ENCODE measurements around the gene KANTR. TPM values are rescaled to one million over a fixed set of nuclear protein-coding genes. Genes with fewer than 3 reads are reported as not detected.

The KANTR gene
- total and polyA plus RNA-seq, 7 experiments from 2014 or later = 1.7 to 29.9 (median 15.1) TPM

GRCh38 chrX:53085661-53086229, 8.2 kb upstream of the KANTR start:
- H3K4me1 Mint-ChIP-seq = peaks cover 31 to 67% (median 58%) of the 10 kb centered on the region in 7 donors
- DNase-seq (peak in 1 of 9 donors; percentile 23), ATAC-seq (no peak)
- H3K36me3 Mint-ChIP-seq = peaks cover 0 to 12% (median 6%) of the 10 kb centered on the region in 5 donors
- peaks cover 0 to 16% (median 0%) of the 10 kb centered on the region in 11 donors for H3K9me3 Mint-ChIP-seq
- Histone ChIP-seq H3K36me3 (ENCODE audit: control insufficient read depth in 2 of 3, insufficient read depth in 3 of 3, low read length in 3 of 3) (peaks cover 0 to 25% (median 5%) of the 10 kb centered on the region in 3 experiments), H3K27me3 (ENCODE audit: control insufficient read depth in 2 of 2, insufficient read depth in 2 of 2, low read length in 2 of 2) (no peaks in the 10 kb centered on the region), H3K27ac (ENCODE audit: low read depth, low read length) (no peak overlapping the region), H3K4me3 (ENCODE audit: low read length) (no peak overlapping the region), H3K4me1 (ENCODE audit: control insufficient read depth in 2 of 2, insufficient read depth in 2 of 2, low read length in 2 of 2) (peaks cover 0 to 12% of the 10 kb centered on the region in 2 donors), H3K9me3 (ENCODE audit: control insufficient read depth in 2 of 3, low read length in 3 of 3) (no peaks in the 10 kb centered on the region)
- peaks cover 0 to 3% (median 0%) of the 10 kb centered on the region in 5 donors for H3K27me3 Mint-ChIP-seq
- intact Hi-C loops (cut with micrococcal nuclease) = loop anchor here in 1 of 2 donors (10.0 kb wide), 1 partner anchor 599 kb away; the partner anchor contains the start of gene HUWE1
- H3K4me3 Mint-ChIP-seq = peak overlapping the region in 6 of 10 donors; percentile 0 to 49 (median 34)
- ChIA-PET POLR2A (no interaction called here), CTCF (no interaction called here)
- H3K27ac Mint-ChIP-seq = peak overlapping the region; percentile 32 to 93 (median 69)

- Mint-ChIP-seq H3K36me3 (peaks cover 0 to 12% (median 6%) of the 10 kb centered on the region in 5 donors), H3K27ac (peak overlapping the region in 7 of 9 donors; percentile 47 to 93 (median 68))
- POLR2A ChIA-PET = no interaction called here
These were observed 7.5 kb upstream of the KANTR start for GRCh38 chrX:53086464-53086863.

GRCh38 chrX:53087388-53087831, 6.5 kb upstream of the KANTR start:
- no peak overlapping the region for H3K4me3 ChIP-seq (ENCODE audit: low read length)
- peak overlapping the region; percentile 94 for H3K27ac ChIP-seq (ENCODE audit: low read depth, low read length)
- Mint-ChIP-seq H3K9me3 (peaks cover 0 to 13% (median 0%) of the 10 kb centered on the region in 11 donors), H3K36me3 (peaks cover 0 to 12% (median 6%) of the 10 kb centered on the region in 5 donors), H3K27ac (peak overlapping the region in 8 of 9 donors; percentile 76 to 100 (median 100)), H3K27me3 (no peaks in the 10 kb centered on the region), H3K4me3 (peak overlapping the region in 8 of 10 donors; percentile 15 to 99 (median 38)), H3K4me1 (peaks cover 29 to 63% (median 57%) of the 10 kb centered on the region in 7 donors)
- DNase-seq (no peak), ATAC-seq (no peak)
- H3K9me3 ChIP-seq (ENCODE audit: control insufficient read depth in 2 of 3, low read length in 3 of 3) = no peaks in the 10 kb centered on the region
- no peaks in the 10 kb centered on the region for H3K27me3 ChIP-seq (ENCODE audit: control insufficient read depth in 2 of 2, insufficient read depth in 2 of 2, low read length in 2 of 2)
- POLR2A ChIA-PET = no interaction called here
- intact Hi-C loops (cut with micrococcal nuclease) = loop anchor here in 1 of 2 donors (10.0 kb wide), 1 partner anchor 597 kb away; the partner anchor contains the start of gene HUWE1
- CTCF ChIA-PET = no interaction called here
- peaks cover 0 to 24% (median 5%) of the 10 kb centered on the region in 3 experiments for H3K36me3 ChIP-seq (ENCODE audit: control insufficient read depth in 2 of 3, insufficient read depth in 3 of 3, low read length in 3 of 3)
- peaks cover 0 to 12% of the 10 kb centered on the region in 2 donors for H3K4me1 ChIP-seq (ENCODE audit: control insufficient read depth in 2 of 2, insufficient read depth in 2 of 2, low read length in 2 of 2)

More at GRCh38 chrX:53086464-53086863, 7.5 kb upstream of the KANTR start:
- H3K9me3 Mint-ChIP-seq = peaks cover 0 to 16% (median 0%) of the 10 kb centered on the region in 11 donors
- peaks cover 0 to 12% of the 10 kb centered on the region in 2 donors for H3K4me1 ChIP-seq (ENCODE audit: control insufficient read depth in 2 of 2, insufficient read depth in 2 of 2, low read length in 2 of 2)
- CTCF ChIA-PET = no interaction called here
- peaks cover 29 to 63% (median 57%) of the 10 kb centered on the region in 7 donors for H3K4me1 Mint-ChIP-seq
- H3K36me3 ChIP-seq (ENCODE audit: control insufficient read depth in 2 of 3, insufficient read depth in 3 of 3, low read length in 3 of 3) = peaks cover 0 to 25% (median 5%) of the 10 kb centered on the region in 3 experiments
- ATAC-seq = no peak
- DNase-seq = no peak
- H3K9me3 ChIP-seq (ENCODE audit: control insufficient read depth in 2 of 3, low read length in 3 of 3) = no peaks in the 10 kb centered on the region
- no peaks in the 10 kb centered on the region for H3K27me3 ChIP-seq (ENCODE audit: control insufficient read depth in 2 of 2, insufficient read depth in 2 of 2, low read length in 2 of 2)
- peaks cover 0 to 3% (median 0%) of the 10 kb centered on the region in 5 donors for H3K27me3 Mint-ChIP-seq
- no peak overlapping the region for H3K4me3 ChIP-seq (ENCODE audit: low read length)
- intact Hi-C loops (cut with micrococcal nuclease) = loop anchor here in 1 of 2 donors (10.0 kb wide), 1 partner anchor 598 kb away; the partner anchor contains the start of gene HUWE1
- peak overlapping the region in 3 of 10 donors; percentile 13 to 42 (median 30) for H3K4me3 Mint-ChIP-seq
- H3K27ac ChIP-seq (ENCODE audit: low read depth, low read length) = no peak overlapping the region

- DNase-seq (peak; percentile 50 to 89 (median 80)), ATAC-seq (peak; percentile 81)
- CTCF ChIA-PET = interaction anchor here (2.5 kb wide), 1 partner anchor 17 kb away, joined by 21 read pairs; no protein-coding TSS in a partner anchor
- peaks cover 25 to 58% (median 53%) of the 10 kb centered on the region in 7 donors for H3K4me1 Mint-ChIP-seq
- Histone ChIP-seq H3K27me3 (ENCODE audit: control insufficient read depth in 2 of 2, insufficient read depth in 2 of 2, low read length in 2 of 2) (no peaks in the 10 kb centered on the region), H3K27ac (ENCODE audit: low read depth, low read length) (peak overlapping the region; percentile 94), H3K9me3 (ENCODE audit: control insufficient read depth in 2 of 3, low read length in 3 of 3) (no peaks in the 10 kb centered on the region), H3K4me3 (ENCODE audit: low read length) (peak overlapping the region; percentile 53), H3K4me1 (ENCODE audit: control insufficient read depth in 2 of 2, insufficient read depth in 2 of 2, low read length in 2 of 2) (peaks cover 0 to 11% of the 10 kb centered on the region in 2 donors), H3K36me3 (ENCODE audit: control insufficient read depth in 2 of 3, insufficient read depth in 3 of 3, low read length in 3 of 3) (peaks cover 0 to 20% (median 5%) of the 10 kb centered on the region in 3 experiments)
- H3K27me3 Mint-ChIP-seq = no peaks in the 10 kb centered on the region
- H3K36me3 Mint-ChIP-seq = peaks cover 0 to 11% (median 6%) of the 10 kb centered on the region in 5 donors
- H3K27ac Mint-ChIP-seq = peak overlapping the region; percentile 89 to 100 (median 99)
- peak overlapping the region; percentile 91 to 99 (median 94) for H3K4me3 Mint-ChIP-seq
- H3K9me3 Mint-ChIP-seq = peaks cover 0 to 10% (median 0%) of the 10 kb centered on the region in 11 donors
- POLR2A ChIA-PET = interaction anchor here (0.7 to 1.0 kb wide), 2 partner anchors 10 to 17 kb away, joined by 5 to 7 read pairs; no protein-coding TSS in a partner anchor
- intact Hi-C loops (cut with micrococcal nuclease) = loop anchor here in 1 of 2 donors (10.0 kb wide), 1 partner anchor 596 kb away; the partner anchor contains the start of gene HUWE1
These were observed 5.6 kb upstream of the KANTR start for GRCh38 chrX:53088136-53088974.

GRCh38 chrX:53089224-53089842, 4.6 kb upstream of the KANTR start:
- H3K27ac ChIP-seq (ENCODE audit: low read depth, low read length) = peak overlapping the region; percentile 94
- peaks cover 0 to 17% (median 5%) of the 10 kb centered on the region in 3 experiments for H3K36me3 ChIP-seq (ENCODE audit: control insufficient read depth in 2 of 3, insufficient read depth in 3 of 3, low read length in 3 of 3)
- H3K4me1 Mint-ChIP-seq = peaks cover 20 to 48% (median 44%) of the 10 kb centered on the region in 7 donors
- H3K4me3 ChIP-seq (ENCODE audit: low read length) = peak overlapping the region; percentile 53
- no peaks in the 10 kb centered on the region for H3K9me3 ChIP-seq (ENCODE audit: control insufficient read depth in 2 of 3, low read length in 3 of 3)
- no peaks in the 10 kb centered on the region for H3K27me3 ChIP-seq (ENCODE audit: control insufficient read depth in 2 of 2, insufficient read depth in 2 of 2, low read length in 2 of 2)
- no peak for ATAC-seq
- H3K36me3 Mint-ChIP-seq = peaks cover 0 to 9% (median 6%) of the 10 kb centered on the region in 5 donors
- H3K27ac Mint-ChIP-seq = peak overlapping the region; percentile 89 to 100 (median 99)
- H3K4me3 Mint-ChIP-seq = peak overlapping the region; percentile 91 to 99 (median 94)
- H3K9me3 Mint-ChIP-seq = peaks cover 0 to 8% (median 0%) of the 10 kb centered on the region in 11 donors
- POLR2A ChIA-PET = interaction anchor here (0.7 to 1.3 kb wide), 3 partner anchors 9 to 154 kb away, joined by 3 to 7 read pairs (median 3); no protein-coding TSS in a partner anchor
- CTCF ChIA-PET = interaction anchor here (2.5 kb wide), 1 partner anchor 18 kb away, joined by 21 read pairs; no protein-coding TSS in a partner anchor
- H3K4me1 ChIP-seq (ENCODE audit: control insufficient read depth in 2 of 2, insufficient read depth in 2 of 2, low read length in 2 of 2) = peaks cover 0 to 1% of the 10 kb centered on the region in 2 donors
- intact Hi-C loops (cut with micrococcal nuclease) = loop anchor here (1.0 to 10.0 kb wide), 3 partner anchors 8 to 595 kb away; partner anchors contain the start of gene HUWE1 (in 1 of the 2)
- no peaks in the 10 kb centered on the region for H3K27me3 Mint-ChIP-seq
- peak in 5 of 9 donors; percentile 42 to 61 (median 59) for DNase-seq

All from naive thymus-derived CD4-positive, alpha-beta T cell (primary cell).